GM23338 (cell line): ENCODE results near the gene BNC1. TPM values are rescaled to one million over a fixed set of nuclear protein-coding genes. Genes with fewer than 3 reads are reported as not detected.

Experiments
- ATAC-seq: fragments of 200-7000 bp; cut with Tn5 transposase; 3 replicates; pipeline ENCODE4 v1.9.1; 2020
- DNase-seq: peaks from one replicate; pipeline ENCODE4 v3.0.0-alpha.2; 2015; ENCODE audit warnings: low spot score
- H2AFZ ChIP-seq: fragments of 200-600 bp; sonication (generic); 2 replicates; pipeline ENCODE4 v1.8.0; 2016; ENCODE audit warnings: antibody characterized with exemption, mild to moderate bottlenecking, moderate library complexity
- H3F3A ChIP-seq: fragments of 200-600 bp; sonication (generic); replicated peaks from 2 replicates; pipeline ENCODE4 v1.8.0; 2017; ENCODE audit warnings: antibody characterized with exemption, mixed run types, low read depth
- H3K27ac ChIP-seq: fragments of 200-600 bp; sonication (generic); 2 replicates; pipeline ENCODE4 v1.6.1; 2016; ENCODE audit warnings: low read depth
- H3K27me3 ChIP-seq: fragments of 200-600 bp; sonication (generic); 2 replicates; pipeline ENCODE4 v1.8.0; 2016; ENCODE audit warnings: mild to moderate bottlenecking, mixed run types, moderate library complexity; ENCODE audit not compliant: insufficient read depth
- H3K36me3 ChIP-seq: fragments of 200-600 bp; sonication (generic); 2 replicates; pipeline ENCODE4 v1.8.0; 2016; ENCODE audit warnings: mild to moderate bottlenecking; ENCODE audit not compliant: insufficient read depth
- H3K4me1 ChIP-seq: fragments of 200-600 bp; sonication (generic); 2 replicates; pipeline ENCODE4 v1.8.0; 2016; ENCODE audit warnings: mild to moderate bottlenecking, moderate library complexity; ENCODE audit not compliant: insufficient read depth
- H3K4me2 ChIP-seq: fragments of 200-600 bp; sonication (generic); 2 replicates; pipeline ENCODE4 v1.7.1; 2017; ENCODE audit warnings: mixed run types
- H3K4me3 ChIP-seq: fragments of 200-600 bp; sonication (generic); 2 replicates; pipeline ENCODE4 v1.6.1; 2016; ENCODE audit warnings: mixed run types
- H3K79me2 ChIP-seq: fragments of 200-600 bp; sonication (generic); replicated peaks from 2 replicates; pipeline ENCODE4 v1.8.0; 2017; ENCODE audit warnings: mild to moderate bottlenecking; ENCODE audit not compliant: insufficient read depth
- H3K9me2 ChIP-seq: fragments of 200-600 bp; sonication (generic); 2 replicates; pipeline ENCODE4 v1.8.0; 2017; ENCODE audit not compliant: insufficient read depth
- H4K20me1 ChIP-seq: fragments of 200-600 bp; sonication (generic); replicated peaks from 2 replicates; pipeline ENCODE4 v1.8.0; 2017; ENCODE audit warnings: mild to moderate bottlenecking; ENCODE audit not compliant: insufficient read depth
- H3K27ac Mint-ChIP-seq: 2 replicates; pipeline ENCODE4 v1.8.0; 2020; ENCODE audit warnings: inconsistent platforms, mild to moderate bottlenecking, moderate library complexity, mixed read lengths
- H3K27me3 Mint-ChIP-seq: 3 replicates; pipeline ENCODE4 v1.8.0; 2022; ENCODE audit warnings: low read depth, mild to moderate bottlenecking, moderate library complexity, mixed read lengths, inconsistent platforms; ENCODE audit not compliant: insufficient read depth, poor library complexity
- H3K36me3 Mint-ChIP-seq: 3 replicates; pipeline ENCODE4 v1.8.0; 2021; ENCODE audit warnings: low read depth, mild to moderate bottlenecking, inconsistent platforms, moderate library complexity, mixed read lengths
- H3K4me1 Mint-ChIP-seq: 3 replicates; pipeline ENCODE4 v1.8.0; 2020; ENCODE audit warnings: mild to moderate bottlenecking, inconsistent platforms, mixed read lengths
- H3K4me3 Mint-ChIP-seq: 3 replicates; pipeline ENCODE4 v1.8.0; 2021; ENCODE audit warnings: moderate library complexity, mild to moderate bottlenecking, inconsistent platforms, mixed read lengths
- H3K9me3 Mint-ChIP-seq: 3 replicates; pipeline ENCODE4 v1.8.0; 2020; ENCODE audit warnings: moderate library complexity, mild to moderate bottlenecking, inconsistent platforms, mixed read lengths
- CREB1 ChIP-seq: fragments of 250-450 bp; sonication (Bioruptor Pico); IDR thresholded peaks from 2 replicates; pipeline ENCODE4 v1.5.0; 2020; ENCODE audit warnings: low read depth, mild to moderate bottlenecking, moderate library complexity
- EZH2 ChIP-seq: fragments of 200-600 bp; sonication (generic); IDR thresholded peaks from one replicate; pipeline ENCODE4 v1.8.0; 2017; ENCODE audit warnings: antibody characterized with exemption, mild to moderate bottlenecking, low read depth; ENCODE audit not compliant: unreplicated experiment
- EZH2phosphoT487 ChIP-seq: fragments of 200-600 bp; sonication (generic); IDR thresholded peaks from one replicate; pipeline ENCODE4 v1.8.1; 2018; ENCODE audit warnings: antibody characterized with exemption; ENCODE audit not compliant: unreplicated experiment
- JUNB ChIP-seq: IDR thresholded peaks from one replicate; pipeline ENCODE4 v1.6.1; 2016; ENCODE audit warnings: antibody characterized with exemption; ENCODE audit not compliant: unreplicated experiment
- POLR2AphosphoS5 ChIP-seq: IDR thresholded peaks from 2 replicates; pipeline ENCODE4 v1.6.1; 2016; ENCODE audit warnings: antibody characterized with exemption, low read depth
- ZNF331 ChIP-seq: fragments of 250-450 bp; sonication (Bioruptor Pico); IDR thresholded peaks from 2 replicates; pipeline ENCODE4 v1.5.0; 2020; ENCODE audit warnings: low read depth, mild to moderate bottlenecking, moderate library complexity
- polyA plus RNA-seq: library from polyadenylated mRNA; unstranded; fragments of >200 nt; fragmentation: Nextera tagmentation; extraction: Ambion mirVana; gene quantifications from 2 replicates; pipeline ENCODE4 v1.2.1, GENCODE V29; 2016
- total RNA-seq: library from RNA; depleted of rRNA; stranded (reverse); fragments of >200 nt; shearing (Covaris generic); gene quantifications from 2 replicates; pipeline ENCODE4 v1.2.3, GENCODE V29; 2014
- TF ChIP-seq, protein P1 (sequence below): fragments of 250-450 bp; sonication (Bioruptor Pico); IDR thresholded peaks from 2 replicates; pipeline ENCODE4 v1.5.0; 2020; ENCODE audit warnings: mild to moderate bottlenecking, moderate library complexity
- TF ChIP-seq, protein P2 (sequence below), 2 experiments: fragments of 200-600 bp in 1 of 2; sonication (generic) in 1 of 2; conservative IDR thresholded peaks; 2 replicates each; pipeline versions ENCODE4 v1.5.1 to v1.6.1; 2016 to 2017; ENCODE audit warnings: antibody characterized with exemption in 2 of 2, low read depth in 2 of 2, mild to moderate bottlenecking in 2 of 2, moderate library complexity in 1 of 2

Gene BNC1
- total and polyA plus RNA-seq, 2 experiments from 2014 or later = 0.26 to 1.1 TPM

DNA sequence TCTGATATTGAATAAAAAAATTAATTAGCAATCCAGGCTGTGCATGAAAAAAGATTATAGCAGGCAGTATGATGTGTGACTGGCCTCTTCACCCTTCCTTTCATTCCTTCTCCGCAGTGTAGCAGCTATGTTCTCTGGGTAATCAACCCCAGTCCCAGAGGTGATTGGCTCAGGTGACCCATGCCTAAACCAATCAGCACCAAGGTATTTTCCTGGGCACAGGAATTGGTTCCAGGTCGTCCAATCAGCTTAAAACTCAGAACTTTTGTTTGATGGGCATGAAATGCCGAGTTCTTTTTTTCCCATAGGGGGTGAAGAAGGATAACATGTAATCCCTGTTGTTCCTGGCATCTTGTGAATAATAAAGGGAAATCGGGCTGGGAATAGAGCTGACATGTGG, 5.8 kb upstream of the BNC1 start:
- H3K36me3 Mint-ChIP-seq = no peaks in the 10 kb centered on the region
- TF ChIP-seq ZNF331 (CRISPR knock-in tag) = no peak
- TF ChIP-seq POLR2AphosphoS5 = no peak
- TF ChIP-seq, protein P1, sequence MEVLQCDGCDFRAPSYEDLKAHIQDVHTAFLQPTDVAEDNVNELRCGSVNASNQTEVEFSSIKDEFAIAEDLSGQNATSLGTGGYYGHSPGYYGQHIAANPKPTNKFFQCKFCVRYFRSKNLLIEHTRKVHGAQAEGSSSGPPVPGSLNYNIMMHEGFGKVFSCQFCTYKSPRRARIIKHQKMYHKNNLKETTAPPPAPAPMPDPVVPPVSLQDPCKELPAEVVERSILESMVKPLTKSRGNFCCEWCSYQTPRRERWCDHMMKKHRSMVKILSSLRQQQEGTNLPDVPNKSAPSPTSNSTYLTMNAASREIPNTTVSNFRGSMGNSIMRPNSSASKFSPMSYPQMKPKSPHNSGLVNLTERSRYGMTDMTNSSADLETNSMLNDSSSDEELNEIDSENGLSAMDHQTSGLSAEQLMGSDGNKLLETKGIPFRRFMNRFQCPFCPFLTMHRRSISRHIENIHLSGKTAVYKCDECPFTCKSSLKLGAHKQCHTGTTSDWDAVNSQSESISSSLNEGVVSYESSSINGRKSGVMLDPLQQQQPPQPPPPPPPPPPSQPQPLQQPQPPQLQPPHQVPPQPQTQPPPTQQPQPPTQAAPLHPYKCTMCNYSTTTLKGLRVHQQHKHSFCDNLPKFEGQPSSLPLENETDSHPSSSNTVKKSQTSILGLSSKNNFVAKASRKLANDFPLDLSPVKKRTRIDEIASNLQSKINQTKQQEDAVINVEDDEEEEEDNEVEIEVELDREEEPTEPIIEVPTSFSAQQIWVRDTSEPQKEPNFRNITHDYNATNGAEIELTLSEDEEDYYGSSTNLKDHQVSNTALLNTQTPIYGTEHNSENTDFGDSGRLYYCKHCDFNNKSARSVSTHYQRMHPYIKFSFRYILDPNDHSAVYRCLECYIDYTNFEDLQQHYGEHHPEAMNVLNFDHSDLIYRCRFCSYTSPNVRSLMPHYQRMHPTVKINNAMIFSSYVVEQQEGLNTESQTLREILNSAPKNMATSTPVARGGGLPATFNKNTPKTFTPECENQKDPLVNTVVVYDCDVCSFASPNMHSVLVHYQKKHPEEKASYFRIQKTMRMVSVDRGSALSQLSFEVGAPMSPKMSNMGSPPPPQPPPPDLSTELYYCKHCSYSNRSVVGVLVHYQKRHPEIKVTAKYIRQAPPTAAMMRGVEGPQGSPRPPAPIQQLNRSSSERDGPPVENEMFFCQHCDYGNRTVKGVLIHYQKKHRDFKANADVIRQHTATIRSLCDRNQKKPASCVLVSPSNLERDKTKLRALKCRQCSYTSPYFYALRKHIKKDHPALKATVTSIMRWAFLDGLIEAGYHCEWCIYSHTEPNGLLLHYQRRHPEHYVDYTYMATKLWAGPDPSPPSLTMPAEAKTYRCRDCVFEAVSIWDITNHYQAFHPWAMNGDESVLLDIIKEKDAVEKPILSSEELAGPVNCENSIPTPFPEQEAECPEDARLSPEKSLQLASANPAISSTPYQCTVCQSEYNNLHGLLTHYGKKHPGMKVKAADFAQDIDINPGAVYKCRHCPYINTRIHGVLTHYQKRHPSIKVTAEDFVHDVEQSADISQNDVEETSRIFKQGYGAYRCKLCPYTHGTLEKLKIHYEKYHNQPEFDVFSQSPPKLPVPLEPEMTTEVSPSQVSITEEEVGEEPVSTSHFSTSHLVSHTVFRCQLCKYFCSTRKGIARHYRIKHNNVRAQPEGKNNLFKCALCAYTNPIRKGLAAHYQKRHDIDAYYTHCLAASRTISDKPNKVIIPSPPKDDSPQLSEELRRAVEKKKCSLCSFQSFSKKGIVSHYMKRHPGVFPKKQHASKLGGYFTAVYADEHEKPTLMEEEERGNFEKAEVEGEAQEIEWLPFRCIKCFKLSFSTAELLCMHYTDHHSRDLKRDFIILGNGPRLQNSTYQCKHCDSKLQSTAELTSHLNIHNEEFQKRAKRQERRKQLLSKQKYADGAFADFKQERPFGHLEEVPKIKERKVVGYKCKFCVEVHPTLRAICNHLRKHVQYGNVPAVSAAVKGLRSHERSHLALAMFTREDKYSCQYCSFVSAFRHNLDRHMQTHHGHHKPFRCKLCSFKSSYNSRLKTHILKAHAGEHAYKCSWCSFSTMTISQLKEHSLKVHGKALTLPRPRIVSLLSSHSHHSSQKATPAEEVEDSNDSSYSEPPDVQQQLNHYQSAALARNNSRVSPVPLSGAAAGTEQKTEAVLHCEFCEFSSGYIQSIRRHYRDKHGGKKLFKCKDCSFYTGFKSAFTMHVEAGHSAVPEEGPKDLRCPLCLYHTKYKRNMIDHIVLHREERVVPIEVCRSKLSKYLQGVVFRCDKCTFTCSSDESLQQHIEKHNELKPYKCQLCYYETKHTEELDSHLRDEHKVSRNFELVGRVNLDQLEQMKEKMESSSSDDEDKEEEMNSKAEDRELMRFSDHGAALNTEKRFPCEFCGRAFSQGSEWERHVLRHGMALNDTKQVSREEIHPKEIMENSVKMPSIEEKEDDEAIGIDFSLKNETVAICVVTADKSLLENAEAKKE = no peak
- no peak for TF ChIP-seq EZH2phosphoT487
- TF ChIP-seq EZH2 = no peak
- TF ChIP-seq, protein P2, sequence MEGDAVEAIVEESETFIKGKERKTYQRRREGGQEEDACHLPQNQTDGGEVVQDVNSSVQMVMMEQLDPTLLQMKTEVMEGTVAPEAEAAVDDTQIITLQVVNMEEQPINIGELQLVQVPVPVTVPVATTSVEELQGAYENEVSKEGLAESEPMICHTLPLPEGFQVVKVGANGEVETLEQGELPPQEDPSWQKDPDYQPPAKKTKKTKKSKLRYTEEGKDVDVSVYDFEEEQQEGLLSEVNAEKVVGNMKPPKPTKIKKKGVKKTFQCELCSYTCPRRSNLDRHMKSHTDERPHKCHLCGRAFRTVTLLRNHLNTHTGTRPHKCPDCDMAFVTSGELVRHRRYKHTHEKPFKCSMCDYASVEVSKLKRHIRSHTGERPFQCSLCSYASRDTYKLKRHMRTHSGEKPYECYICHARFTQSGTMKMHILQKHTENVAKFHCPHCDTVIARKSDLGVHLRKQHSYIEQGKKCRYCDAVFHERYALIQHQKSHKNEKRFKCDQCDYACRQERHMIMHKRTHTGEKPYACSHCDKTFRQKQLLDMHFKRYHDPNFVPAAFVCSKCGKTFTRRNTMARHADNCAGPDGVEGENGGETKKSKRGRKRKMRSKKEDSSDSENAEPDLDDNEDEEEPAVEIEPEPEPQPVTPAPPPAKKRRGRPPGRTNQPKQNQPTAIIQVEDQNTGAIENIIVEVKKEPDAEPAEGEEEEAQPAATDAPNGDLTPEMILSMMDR (conservative IDR thresholded peaks at IDR 0.05; ENCODE audit: low read depth in 2 of 2) = no peak
- no peak for TF ChIP-seq CREB1 (CRISPR knock-in tag)
- no peak for TF ChIP-seq JUNB
- no peak overlapping the region for H2AFZ ChIP-seq

More for the DNA sequence above, 5.8 kb upstream of the BNC1 start:
- Histone ChIP-seq H3K27me3 (peaks cover 24% of the 10 kb centered on the region), H3K9me2 (no peaks in the 10 kb centered on the region), H3K4me2 (no peak overlapping the region), H3K36me3 (no peaks in the 10 kb centered on the region), H3K4me3 (no peak overlapping the region), H3K79me2 (no peaks in the 10 kb centered on the region), H4K20me1 (no peaks in the 10 kb centered on the region), H3K4me1 (no peaks in the 10 kb centered on the region; the same call in 1 of the 2 replicates), H3K27ac (no peak overlapping the region), H3F3A (no peaks in the 10 kb centered on the region)
- H3K27me3 Mint-ChIP-seq = peaks cover 22% of the 10 kb centered on the region
- peaks cover 17% of the 10 kb centered on the region; the same call in 2 of the 3 replicates for H3K4me1 Mint-ChIP-seq
- H3K4me3 Mint-ChIP-seq = no peak overlapping the region
- no peaks in the 10 kb centered on the region; the same call in 1 of the 3 replicates for H3K9me3 Mint-ChIP-seq
- no peak for ATAC-seq
- DNase-seq = peak; percentile 31
- no peak overlapping the region for H3K27ac Mint-ChIP-seq
